ENCODE measurements around the gene C17orf107. TPM values are rescaled to one million over a fixed set of nuclear protein-coding genes. Genes with fewer than 3 reads are reported as not detected.

The C17orf107 gene
- polyA plus RNA-seq, 1 experiment = 1.0 TPM

- no peak for TF ChIP-seq CTCF (IDR thresholded peaks at IDR 0.05; ENCODE audit: low read depth, low read length)
- CTCF ChIA-PET = interaction anchor here (0.6 to 1.1 kb wide), 3 partner anchors 43 to 111 kb away, joined by 3 to 4 read pairs (median 3); no protein-coding TSS in a partner anchor
- H3K27me3 ChIP-seq (ENCODE audit: control insufficient read depth, insufficient read depth, low read length) = no peaks in the 10 kb centered on the region
Observed at GRCh38 chr17:4951486-4951885, 52.1 kb downstream of the C17orf107 start.

More at GRCh38 chr17:4951486-4951885, 52.1 kb downstream of the C17orf107 start:
- no peak overlapping the region for H3K4me3 ChIP-seq (ENCODE audit: low read depth, low read length)
- DNase-seq (ENCODE audit: low read depth, low spot score) = no peak
- no peak overlapping the region for H3K27ac ChIP-seq (ENCODE audit: low read depth, low read length)
- POLR2A ChIA-PET = interaction anchor here (0.6 to 9.1 kb wide), 3 partner anchors 12 to 330 kb away, joined by 6 to 128 read pairs (median 7); partner anchors contain the start of genes RNF167, SLC25A11 and SPAG7
- peaks cover 3% of the 10 kb centered on the region; the same call in 1 of the 2 replicates for H3K9me3 ChIP-seq (ENCODE audit: control insufficient read depth, insufficient read depth, low read length)

Other genes with a start within 250 kb of the C17orf107 start
- 10.5 and 14.4 TPM in 2 replicates for gene PELP1, start 195.4 kb upstream of the C17orf107 start, polyA plus RNA-seq (2011; rRNA removed)
- 8.8 and 9.4 TPM in 2 replicates for gene ARRB2, start 188.9 kb upstream of the C17orf107 start, polyA plus RNA-seq (2011; rRNA removed)
- gene MED11, start 168.1 kb upstream of the C17orf107 start, polyA plus RNA-seq (2011; rRNA removed) = 21.0 and 23.2 TPM in 2 replicates
- 0.14 and 0.17 TPM in 2 replicates for gene ZMYND15, start 159.7 kb upstream of the C17orf107 start, polyA plus RNA-seq (2011; rRNA removed)
- gene CXCL16, start 159.6 kb upstream of the C17orf107 start, polyA plus RNA-seq (2011; rRNA removed) = 2.3 and 2.4 TPM in 2 replicates
- gene TM4SF5, start 127.7 kb upstream of the C17orf107 start, polyA plus RNA-seq (2011; rRNA removed) = not detected in 2 replicates
- gene VMO1, start 113.2 kb upstream of the C17orf107 start, polyA plus RNA-seq (2011; rRNA removed) = 0.17 TPM in 1 of 2 replicates, not detected in the other
- gene GLTPD2, start 110.6 kb upstream of the C17orf107 start, polyA plus RNA-seq (2011; rRNA removed) = not detected in 2 replicates
- 222 and 245 TPM in 2 replicates for gene PSMB6, start 103.4 kb upstream of the C17orf107 start, polyA plus RNA-seq (2011; rRNA removed)
- gene PLD2, start 92.4 kb upstream of the C17orf107 start, polyA plus RNA-seq (2011; rRNA removed) = 18.9 and 22.2 TPM in 2 replicates
- gene MINK1, start 66.2 kb upstream of the C17orf107 start, polyA plus RNA-seq (2011; rRNA removed) = 29.4 and 30.7 TPM in 2 replicates
- gene CHRNE, start 3.6 kb downstream of the C17orf107 start, polyA plus RNA-seq (2011; rRNA removed) = 0.07 and 0.19 TPM in 2 replicates
- not detected in 2 replicates for gene GP1BA, start 32.7 kb downstream of the C17orf107 start, polyA plus RNA-seq (2011; rRNA removed)
- 44.7 and 50.0 TPM in 2 replicates for gene SLC25A11, start 40.5 kb downstream of the C17orf107 start, polyA plus RNA-seq (2011; rRNA removed)
- gene RNF167, start 40.7 kb downstream of the C17orf107 start, polyA plus RNA-seq (2011; rRNA removed) = 63.1 and 64.3 TPM in 2 replicates
- 1,141 and 1,329 TPM in 2 replicates for gene PFN1, start 49.0 kb downstream of the C17orf107 start, polyA plus RNA-seq (2011; rRNA removed)
- gene ENO3, start 51.6 kb downstream of the C17orf107 start, polyA plus RNA-seq (2011; rRNA removed) = 2.3 and 3.2 TPM in 2 replicates
- 71.0 and 71.1 TPM in 2 replicates for gene SPAG7, start 68.3 kb downstream of the C17orf107 start, polyA plus RNA-seq (2011; rRNA removed)
- gene CAMTA2, start 88.1 kb downstream of the C17orf107 start, polyA plus RNA-seq (2011; rRNA removed) = 18.0 and 20.0 TPM in 2 replicates
- gene INCA1, start 98.0 kb downstream of the C17orf107 start, polyA plus RNA-seq (2011; rRNA removed) = 0.29 and 0.56 TPM in 2 replicates
- 46.9 and 49.8 TPM in 2 replicates for gene KIF1C, start 98.4 kb downstream of the C17orf107 start, polyA plus RNA-seq (2011; rRNA removed)
- gene SLC52A1, start 135.9 kb downstream of the C17orf107 start, polyA plus RNA-seq (2011; rRNA removed) = not detected in 2 replicates
- gene ZFP3, start 178.9 kb downstream of the C17orf107 start, polyA plus RNA-seq (2011; rRNA removed) = 2.3 and 3.0 TPM in 2 replicates
- gene ZNF232, start 212.3 kb downstream of the C17orf107 start, polyA plus RNA-seq (2011; rRNA removed) = 4.2 and 4.8 TPM in 2 replicates
- not detected in 2 replicates for gene USP6, start 216.5 kb downstream of the C17orf107 start, polyA plus RNA-seq (2011; rRNA removed)

All from AG04450 (cell line).